ENCODE measurements around the gene LTB.

LTB gene

DNA sequence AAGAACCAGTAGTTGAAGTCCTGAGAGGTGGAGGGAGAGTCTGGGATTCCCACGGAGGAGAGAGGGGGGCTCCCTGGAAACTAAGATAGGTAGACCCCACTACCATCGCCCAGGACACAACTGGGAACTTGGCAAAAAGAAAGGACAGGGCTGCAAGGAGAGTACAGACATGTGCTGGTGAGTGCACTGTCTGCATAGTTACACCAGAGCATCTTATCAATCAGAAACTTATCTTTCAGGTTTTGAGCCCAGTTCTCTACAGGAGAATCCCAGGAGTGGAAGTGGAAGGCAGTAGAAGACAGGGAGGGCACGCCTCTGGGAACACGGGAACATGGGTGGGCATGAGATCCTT lies 22.6 kb downstream of the LTB start:
- H3K27ac ChIP-seq (replicated peaks) = peak overlapping the region; percentile 92
- no peak for DNase-seq (ENCODE audit: low read depth in 1 of 2, low spot score in 1 of 2)
- no peaks in the 10 kb centered on the region for H3K27me3 ChIP-seq (ENCODE audit: insufficient read depth, poor library complexity, severe bottlenecking)
- TF ChIP-seq CTCF (IDR thresholded peaks at IDR 0.05; ENCODE audit: insufficient read depth, low read length) = no peak
- TF ChIP-seq POLR2AphosphoS5 (IDR thresholded peaks at IDR 0.05; ENCODE audit: low read depth) = no peak
- TF ChIP-seq, protein P1, sequence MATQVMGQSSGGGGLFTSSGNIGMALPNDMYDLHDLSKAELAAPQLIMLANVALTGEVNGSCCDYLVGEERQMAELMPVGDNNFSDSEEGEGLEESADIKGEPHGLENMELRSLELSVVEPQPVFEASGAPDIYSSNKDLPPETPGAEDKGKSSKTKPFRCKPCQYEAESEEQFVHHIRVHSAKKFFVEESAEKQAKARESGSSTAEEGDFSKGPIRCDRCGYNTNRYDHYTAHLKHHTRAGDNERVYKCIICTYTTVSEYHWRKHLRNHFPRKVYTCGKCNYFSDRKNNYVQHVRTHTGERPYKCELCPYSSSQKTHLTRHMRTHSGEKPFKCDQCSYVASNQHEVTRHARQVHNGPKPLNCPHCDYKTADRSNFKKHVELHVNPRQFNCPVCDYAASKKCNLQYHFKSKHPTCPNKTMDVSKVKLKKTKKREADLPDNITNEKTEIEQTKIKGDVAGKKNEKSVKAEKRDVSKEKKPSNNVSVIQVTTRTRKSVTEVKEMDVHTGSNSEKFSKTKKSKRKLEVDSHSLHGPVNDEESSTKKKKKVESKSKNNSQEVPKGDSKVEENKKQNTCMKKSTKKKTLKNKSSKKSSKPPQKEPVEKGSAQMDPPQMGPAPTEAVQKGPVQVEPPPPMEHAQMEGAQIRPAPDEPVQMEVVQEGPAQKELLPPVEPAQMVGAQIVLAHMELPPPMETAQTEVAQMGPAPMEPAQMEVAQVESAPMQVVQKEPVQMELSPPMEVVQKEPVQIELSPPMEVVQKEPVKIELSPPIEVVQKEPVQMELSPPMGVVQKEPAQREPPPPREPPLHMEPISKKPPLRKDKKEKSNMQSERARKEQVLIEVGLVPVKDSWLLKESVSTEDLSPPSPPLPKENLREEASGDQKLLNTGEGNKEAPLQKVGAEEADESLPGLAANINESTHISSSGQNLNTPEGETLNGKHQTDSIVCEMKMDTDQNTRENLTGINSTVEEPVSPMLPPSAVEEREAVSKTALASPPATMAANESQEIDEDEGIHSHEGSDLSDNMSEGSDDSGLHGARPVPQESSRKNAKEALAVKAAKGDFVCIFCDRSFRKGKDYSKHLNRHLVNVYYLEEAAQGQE (IDR thresholded peaks at IDR 0.05; ENCODE audit: insufficient replicate concordance, low read depth) = no peak
- TF ChIP-seq GABPA (IDR thresholded peaks at IDR 0.05; ENCODE audit: low read depth) = no peak
- no peak for TF ChIP-seq SPI1 (IDR thresholded peaks at IDR 0.05; ENCODE audit: borderline replicate concordance, low read depth)
- H3K4me3 ChIP-seq (replicated peaks; ENCODE audit: insufficient read depth, low read length) = peak overlapping the region; percentile 17

DNA sequence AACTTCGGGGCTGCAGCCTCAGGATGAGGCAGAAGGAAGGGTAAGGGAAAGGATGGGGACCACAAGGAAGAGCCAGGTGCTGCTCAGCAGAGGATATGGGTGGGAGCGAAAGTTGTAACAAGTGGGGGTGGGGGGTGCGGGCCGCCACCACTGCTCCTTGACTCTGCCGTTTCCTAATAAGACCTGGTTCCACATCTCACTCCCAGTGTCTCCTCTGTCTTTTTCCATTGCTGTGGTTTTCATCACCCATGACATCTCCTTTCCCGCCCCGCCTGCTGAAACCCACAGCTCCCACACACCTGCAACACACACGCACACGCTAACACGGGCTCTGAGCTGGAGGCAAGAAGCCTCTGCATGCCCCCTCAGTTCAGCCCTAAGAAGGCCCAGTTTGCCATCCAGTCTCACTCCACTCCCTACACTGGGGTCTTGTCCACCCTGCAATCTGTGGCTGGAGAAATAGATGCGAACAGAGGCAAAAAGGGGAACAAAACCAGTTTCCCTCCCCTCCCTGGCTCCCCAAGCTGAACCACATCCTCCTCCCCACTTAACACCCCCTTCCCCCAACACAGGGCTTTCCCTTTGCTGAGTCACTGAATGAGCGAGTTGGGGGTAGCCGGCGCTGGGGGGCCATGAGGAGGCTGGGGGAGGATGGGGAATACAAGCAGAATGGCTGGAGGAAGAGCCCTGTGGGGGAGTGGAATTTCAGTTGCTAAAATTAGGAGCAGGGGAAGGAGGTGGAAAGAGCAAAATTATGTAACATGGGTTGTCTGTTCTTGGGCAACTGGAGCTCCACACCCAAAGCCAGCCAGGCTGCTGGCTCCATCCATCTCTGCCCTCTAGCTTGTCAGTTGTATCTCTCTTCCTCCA lies 23.4 kb downstream of the LTB start:
- no peaks in the 10 kb centered on the region for H3K27me3 ChIP-seq (ENCODE audit: insufficient read depth, poor library complexity, severe bottlenecking)
- H3K4me3 ChIP-seq (replicated peaks; ENCODE audit: insufficient read depth, low read length) = peak overlapping the region; percentile 17
- TF ChIP-seq GABPA (IDR thresholded peaks at IDR 0.05; ENCODE audit: low read depth) (no peak; the same call in 1 of the 2 replicates), POLR2AphosphoS5 (IDR thresholded peaks at IDR 0.05; ENCODE audit: low read depth) (peak; percentile 96), CTCF (IDR thresholded peaks at IDR 0.05; ENCODE audit: insufficient read depth, low read length) (no peak), SPI1 (IDR thresholded peaks at IDR 0.05; ENCODE audit: borderline replicate concordance, low read depth) (peak; percentile 65; the same call in 1 of the 2 replicates)
- TF ChIP-seq, protein P1 (IDR thresholded peaks at IDR 0.05; ENCODE audit: insufficient replicate concordance, low read depth) = no peak
- peak overlapping the region; percentile 92 for H3K27ac ChIP-seq (replicated peaks)
- peak; percentile 98 to 99 for DNase-seq (ENCODE audit: low read depth in 1 of 2, low spot score in 1 of 2)

- peak overlapping the region; percentile 92 for H3K27ac ChIP-seq (replicated peaks)
- no peak for DNase-seq (ENCODE audit: low read depth in 1 of 2, low spot score in 1 of 2)
- H3K27me3 ChIP-seq (ENCODE audit: insufficient read depth, poor library complexity, severe bottlenecking) = no peaks in the 10 kb centered on the region
- peak overlapping the region; percentile 0; the same call in 1 of the 2 replicates for H3K4me3 ChIP-seq (replicated peaks; ENCODE audit: insufficient read depth, low read length)
- TF ChIP-seq, protein P1 (IDR thresholded peaks at IDR 0.05; ENCODE audit: insufficient replicate concordance, low read depth) = no peak
- TF ChIP-seq GABPA (IDR thresholded peaks at IDR 0.05; ENCODE audit: low read depth) (no peak), SPI1 (IDR thresholded peaks at IDR 0.05; ENCODE audit: borderline replicate concordance, low read depth) (no peak), POLR2AphosphoS5 (IDR thresholded peaks at IDR 0.05; ENCODE audit: low read depth) (no peak), CTCF (IDR thresholded peaks at IDR 0.05; ENCODE audit: insufficient read depth, low read length) (no peak)
Observed at GRCh38 chr6:31558318-31558625, 24.0 kb downstream of the LTB start.
